GM19035 (cell line): ENCODE results near the gene ADAM12.

ENCODE experiments used
- ATAC-seq: cut with Tn5 transposase; IDR thresholded peaks from one replicate; pipeline ENCODE4 v1.9.1; 2021; ENCODE audit not compliant: unreplicated experiment

Gene ADAM12

DNA sequence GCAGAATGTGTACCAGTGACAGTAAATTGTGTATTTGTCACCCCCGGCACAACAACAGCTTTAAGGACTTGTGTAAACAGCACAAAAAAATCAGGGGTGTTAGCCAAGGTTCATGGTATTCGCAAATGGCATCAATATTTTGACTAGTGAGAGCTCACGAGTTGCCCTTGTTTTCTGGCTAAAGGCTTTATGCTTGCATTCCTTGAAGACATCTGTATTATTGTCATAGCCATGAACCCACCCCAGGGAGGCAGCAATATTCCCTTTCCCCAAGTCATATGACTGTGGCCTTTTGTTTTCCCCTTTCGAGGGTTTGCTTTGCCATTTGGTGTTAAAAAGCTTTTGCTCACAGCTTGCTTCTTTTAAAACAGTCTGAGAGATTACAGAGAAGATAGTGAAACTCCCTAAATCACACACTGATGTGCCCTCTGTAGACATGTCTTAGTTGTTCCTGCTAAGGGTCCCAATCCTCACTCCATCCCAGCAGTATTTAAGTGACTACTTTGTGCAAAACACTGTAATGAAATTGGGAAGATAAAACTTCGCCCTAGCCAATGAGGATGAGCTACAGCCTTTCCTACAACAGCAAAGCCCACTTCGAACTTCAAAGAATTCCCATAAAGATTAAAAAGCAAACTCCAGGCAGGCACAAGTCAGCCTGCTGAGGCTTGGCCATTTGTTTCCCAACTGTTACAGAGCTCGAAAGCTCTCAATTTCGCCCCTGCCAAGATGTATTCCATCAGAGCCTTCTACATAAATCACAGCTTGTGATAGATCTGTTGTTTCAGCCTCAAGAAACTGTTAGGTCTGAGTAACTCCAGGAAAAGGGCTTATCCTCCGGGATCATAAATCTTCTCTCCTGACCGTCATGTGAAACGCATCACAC lies 172.3 kb downstream of the ADAM12 start:
- no peak for ATAC-seq

DNA sequence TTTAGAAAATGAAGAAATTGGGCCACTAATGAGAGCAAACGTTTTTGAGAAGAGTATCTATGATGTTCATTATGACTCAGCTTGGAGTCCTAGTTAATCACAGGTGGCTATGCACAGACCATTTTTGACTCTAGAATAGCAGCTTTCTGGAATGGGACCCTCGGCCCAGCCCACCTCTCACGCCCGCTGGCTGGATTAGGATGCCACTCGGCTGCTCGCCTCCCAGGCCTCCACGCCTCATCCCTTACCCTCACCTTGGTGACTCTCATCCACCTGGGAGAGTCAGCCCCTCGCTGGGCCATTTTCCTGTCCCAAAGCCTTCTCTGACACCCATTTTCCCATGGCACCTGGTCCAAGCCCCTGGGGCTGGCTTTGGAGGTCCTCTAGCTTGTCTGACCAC lies 173.6 kb downstream of the ADAM12 start:
- no peak for ATAC-seq

DNA sequence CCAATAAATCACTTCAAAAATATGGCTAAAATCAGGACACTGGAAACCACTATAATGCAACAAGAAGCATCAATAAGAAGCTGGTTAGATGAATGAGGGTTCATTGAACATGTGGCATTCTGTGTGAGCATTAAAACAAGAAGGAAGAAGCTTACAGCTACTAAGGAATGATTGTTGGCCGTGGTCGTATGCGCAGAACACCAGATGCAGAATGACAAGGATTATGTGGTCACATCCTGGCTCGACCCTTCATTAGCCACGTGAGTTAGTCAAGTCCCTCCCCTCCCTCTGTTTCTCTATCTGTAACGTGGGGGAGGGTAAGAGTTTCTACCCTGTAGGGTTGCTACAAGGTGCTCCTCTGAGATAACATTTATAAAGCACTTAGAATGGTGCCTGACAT lies 174.3 kb downstream of the ADAM12 start:
- no peak for ATAC-seq

DNA sequence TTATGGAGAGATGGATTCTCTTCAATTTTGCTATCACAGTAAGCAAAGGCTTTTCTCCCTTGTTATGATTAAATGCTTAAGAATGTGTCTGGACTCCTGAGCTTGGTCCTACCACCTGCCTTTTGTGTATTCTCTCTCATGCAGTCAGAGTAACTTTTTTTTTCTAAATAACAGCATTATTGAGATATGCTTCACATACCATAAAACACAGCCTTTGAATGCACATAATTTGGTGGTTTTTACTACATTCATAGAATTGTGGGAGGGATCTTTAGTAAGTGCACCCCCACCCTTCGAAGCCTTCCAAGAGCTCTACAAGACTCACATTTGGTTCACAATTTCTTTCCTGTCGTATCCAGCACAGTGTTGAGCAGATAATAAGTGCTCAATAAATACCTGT lies 175.5 kb downstream of the ADAM12 start:
- ATAC-seq: no peak

DNA sequence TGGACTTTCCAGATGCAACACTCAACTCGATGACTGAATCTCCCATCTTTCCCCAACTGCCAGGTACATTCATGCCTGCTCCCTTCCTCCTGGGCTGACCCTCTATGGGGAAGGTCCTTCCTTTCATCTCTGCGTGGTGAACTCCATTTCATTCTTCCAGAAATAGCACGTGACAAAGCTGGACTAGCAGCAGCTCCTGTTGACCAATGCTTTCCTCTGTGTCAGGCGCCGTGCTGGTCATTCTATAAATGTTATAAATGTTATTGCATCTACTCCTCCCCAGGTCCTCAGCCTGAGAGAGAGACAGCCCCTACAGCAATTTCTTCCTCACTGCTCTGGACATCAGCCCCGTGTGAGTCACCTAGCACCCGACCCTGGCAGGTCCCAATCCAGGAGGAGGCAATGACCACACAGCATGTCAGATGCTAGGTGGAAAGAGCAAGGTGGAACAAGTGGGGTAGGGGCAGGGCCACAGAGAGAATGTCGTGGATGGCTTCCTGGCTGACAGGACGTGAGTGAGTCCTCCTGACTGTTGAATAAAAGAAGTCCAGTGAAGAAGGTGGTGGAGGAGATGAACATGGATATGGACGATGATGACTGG lies 178.1 kb downstream of the ADAM12 start:
- ATAC-seq: no peak

DNA sequence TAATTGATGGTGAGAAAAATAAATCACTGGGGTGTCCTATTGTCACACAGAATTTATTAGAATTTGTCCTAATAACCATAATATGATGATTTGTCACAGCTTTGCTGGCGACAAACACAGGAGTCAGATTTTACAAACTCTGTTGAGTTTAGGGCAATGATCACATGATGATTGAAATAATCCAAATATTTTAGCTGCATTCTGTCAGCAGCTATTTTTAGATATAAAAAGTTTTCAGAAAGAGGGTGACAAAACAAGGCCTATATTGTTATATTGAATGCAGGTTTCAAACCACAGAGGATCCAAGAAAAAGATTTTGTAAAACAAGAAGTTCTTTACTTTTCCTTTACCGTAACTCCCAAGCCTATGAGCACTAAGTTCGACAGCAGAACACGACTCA lies 178.8 kb downstream of the ADAM12 start:
- ATAC-seq: no peak

DNA sequence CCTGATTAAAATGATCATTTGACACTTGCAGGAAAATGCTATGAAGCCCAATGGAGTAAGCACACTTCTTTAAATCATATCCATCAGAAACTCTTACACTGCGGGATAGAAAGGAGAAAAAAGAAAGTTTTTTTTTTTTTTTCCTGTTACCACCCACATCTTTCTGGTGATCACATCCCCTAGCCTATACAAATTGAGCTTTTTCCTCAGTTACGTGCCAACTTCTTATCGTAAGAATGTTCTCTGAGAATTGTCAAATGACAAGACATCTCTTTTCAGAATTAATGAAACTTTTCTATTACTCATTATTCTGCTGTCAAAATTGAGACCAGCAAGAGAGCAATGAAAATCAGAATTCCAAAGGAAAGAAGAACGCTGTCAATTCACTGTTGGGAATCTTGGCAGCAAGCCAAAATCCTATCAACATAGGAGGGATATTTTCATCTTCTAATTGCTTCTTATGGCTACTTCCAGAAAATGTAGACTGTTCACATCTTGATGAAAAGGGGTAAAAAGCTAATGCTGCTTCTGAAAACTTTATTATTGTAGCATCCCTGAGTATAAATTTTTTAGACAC lies 179.5 kb downstream of the ADAM12 start:
- ATAC-seq: no peak

DNA sequence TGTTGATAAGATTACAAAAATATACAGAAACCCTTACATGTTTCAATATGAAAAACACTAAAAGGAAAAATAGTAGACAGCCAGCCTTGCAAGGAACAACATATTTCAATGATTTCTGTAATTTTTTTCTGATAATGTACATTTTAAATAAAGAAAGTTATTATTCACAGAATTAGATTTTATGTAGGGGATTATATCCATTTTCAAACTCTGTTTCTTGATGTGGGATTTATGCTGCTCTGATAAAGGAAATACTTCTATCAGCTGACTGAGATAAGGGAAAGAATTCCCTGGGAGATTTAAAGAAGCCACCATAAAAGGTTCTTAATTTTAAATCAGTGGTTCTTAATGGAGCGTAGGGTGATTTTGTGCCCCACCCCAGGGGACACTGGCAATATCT lies 180.4 kb downstream of the ADAM12 start:
- ATAC-seq: no peak

DNA sequence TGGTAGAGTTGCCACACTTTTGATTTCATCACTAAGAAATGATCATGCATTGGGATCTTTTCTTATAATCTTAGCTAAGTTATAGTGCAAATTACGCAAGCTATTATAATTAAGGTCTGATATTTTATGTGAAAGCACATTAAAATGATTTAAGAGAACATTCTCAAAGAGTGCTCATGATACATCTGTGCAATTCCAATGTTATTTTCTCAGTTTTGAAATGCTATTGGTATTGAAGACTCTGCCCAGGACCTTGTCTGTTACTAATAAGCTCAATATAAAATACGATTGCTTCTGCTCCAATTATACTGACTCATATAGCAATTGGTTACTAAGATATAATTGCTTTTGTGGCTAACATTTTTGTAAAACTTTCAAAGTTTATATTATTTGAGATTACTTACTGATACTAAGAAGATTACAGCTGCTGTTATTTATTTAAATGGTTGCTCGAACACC lies 180.9 kb downstream of the ADAM12 start:
- ATAC-seq: no peak

DNA sequence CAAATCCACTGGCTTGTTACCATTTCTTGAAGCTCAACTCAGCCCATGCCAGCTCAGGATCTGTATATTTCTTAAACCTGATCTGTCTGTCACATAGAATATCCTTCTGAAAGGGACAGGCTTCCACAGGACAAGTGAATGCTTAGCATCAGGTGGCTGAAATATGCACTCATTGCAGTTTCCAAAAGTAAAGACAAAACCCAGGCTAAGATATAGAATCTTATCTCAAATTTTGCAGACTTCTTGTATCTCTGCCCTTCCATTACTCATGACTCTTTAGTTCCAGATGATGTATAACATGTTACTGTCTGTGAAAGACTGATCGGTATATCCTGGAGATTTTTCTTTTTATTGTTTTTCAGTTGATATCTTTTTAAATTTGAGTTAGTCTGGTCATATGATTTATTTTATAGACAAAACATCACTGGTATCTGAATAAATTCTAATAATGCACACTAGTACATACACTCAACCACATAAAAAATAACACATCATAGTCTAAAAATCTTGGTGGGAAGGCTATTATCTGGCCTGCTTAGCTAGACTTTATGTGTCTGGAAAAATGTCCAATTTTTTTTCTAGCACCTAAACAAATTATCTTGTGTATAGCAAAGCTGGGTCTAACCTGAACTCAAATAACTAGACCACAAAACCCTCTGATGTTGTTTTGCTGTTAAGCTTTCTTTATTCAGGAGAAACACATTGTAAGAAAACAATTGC lies 182.6 kb downstream of the ADAM12 start:
- ATAC-seq: no peak

DNA sequence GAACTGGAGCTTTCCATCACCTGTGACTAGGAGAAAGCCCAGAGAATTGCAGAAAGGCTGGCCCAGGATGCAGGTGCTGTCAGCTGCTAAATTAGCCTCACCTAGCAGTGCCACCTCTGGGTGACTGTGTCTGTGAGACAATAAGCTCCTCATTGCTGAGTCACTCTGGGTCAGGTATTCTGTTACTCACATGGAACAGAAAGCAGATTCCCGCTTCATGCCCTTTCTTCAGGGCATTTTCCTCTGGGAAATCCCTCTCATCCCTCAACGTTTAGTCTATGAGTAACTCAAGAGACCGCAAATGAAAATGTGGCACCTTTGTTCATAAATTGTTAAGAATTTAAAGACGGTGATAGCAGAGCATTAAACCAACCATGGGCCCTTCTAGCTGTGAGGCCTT lies 184.0 kb downstream of the ADAM12 start:
- no peak for ATAC-seq

DNA sequence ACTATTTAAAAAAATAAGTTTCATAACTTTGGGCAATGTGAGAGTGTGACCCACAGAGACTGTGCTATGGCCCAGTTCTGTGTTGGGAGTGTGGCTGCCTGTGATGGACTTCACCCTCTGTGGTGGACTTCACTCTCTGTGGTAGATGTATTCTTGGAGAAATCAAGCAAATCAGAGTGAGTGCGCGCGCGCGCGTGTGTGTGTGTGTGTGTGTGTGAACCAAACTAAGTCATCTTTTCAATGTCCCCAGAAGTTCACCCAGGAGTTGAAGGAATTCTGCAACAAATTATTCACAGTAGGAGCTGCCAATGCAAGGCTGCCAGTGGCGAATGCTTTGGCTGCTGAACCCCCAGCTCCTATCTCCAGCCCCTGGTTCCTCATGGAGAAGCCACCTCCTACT lies 184.5 kb downstream of the ADAM12 start:
- ATAC-seq: no peak

DNA sequence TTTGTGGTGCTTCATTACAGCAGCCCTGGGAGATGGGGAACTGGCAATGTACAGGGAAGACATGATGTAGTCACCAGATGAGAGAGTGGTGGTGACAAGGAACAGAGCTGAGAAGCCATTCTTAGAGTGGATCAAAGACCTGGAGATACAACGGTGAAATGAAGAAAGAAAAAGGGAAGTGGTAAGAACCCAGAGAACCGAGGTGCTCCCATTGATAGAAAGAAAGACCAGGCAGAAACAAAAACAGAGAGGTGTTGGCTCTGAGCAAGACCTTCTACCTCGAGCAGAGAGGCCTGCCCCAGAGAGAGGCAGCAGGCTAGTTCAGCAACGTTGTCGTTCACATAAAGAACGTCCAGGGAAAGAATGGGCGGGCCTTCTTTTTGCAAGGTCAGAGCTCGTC lies 186.7 kb downstream of the ADAM12 start:
- no peak for ATAC-seq

DNA sequence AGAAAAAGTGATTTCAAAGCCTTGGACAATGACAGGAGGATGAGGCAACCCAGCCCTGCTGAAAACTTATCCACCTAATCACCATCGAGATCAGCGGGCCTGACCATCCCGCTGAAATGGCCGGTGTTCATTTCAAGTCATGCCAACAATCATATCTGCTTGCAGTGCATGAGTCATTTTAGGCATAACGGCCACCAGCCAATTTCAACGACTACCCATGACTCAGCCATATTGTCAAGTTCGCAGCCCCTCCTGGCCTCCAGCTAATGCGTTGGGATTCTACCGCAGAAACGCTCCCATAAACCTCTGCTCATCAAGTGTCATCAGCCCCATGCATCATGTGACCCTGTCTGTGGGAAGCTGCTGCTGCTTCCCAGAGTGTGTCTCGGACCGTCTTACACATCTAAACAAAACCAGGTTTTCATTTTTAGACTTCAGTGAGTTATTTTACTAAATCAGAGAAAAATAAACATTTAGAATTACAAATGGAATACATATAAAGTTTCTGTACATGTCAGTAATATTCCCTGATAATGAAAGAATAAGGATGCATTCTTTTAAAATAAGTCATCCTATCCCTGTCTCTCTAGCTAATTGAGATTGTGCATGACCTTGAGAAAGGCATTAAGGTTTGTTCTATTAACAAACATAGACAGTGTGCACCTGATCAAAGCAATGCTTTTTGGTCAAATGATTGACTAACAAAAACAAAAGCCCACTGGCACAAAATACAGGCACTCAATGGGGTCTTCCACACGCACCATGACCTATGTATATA lies 188.9 kb downstream of the ADAM12 start:
- ATAC-seq: no peak

DNA sequence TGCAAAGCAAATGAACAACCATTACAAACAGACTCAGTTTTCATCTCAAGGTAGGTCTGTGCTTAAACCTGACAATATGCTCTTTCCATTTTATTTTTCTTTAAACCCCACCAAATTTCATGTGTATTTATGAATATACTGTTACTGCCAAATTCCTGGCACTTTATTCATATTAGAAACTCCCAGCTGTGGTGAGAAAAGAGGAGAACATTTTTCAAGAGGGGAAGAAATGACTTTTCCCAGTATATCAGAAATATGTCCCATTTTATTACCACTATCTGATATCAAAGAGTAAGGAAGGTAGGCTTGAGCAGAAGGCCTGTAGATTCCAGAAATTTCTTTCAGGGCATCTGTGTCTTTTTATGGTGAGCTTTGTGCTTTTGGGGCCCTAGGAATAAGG lies 189.6 kb downstream of the ADAM12 start:
- no peak for ATAC-seq

DNA sequence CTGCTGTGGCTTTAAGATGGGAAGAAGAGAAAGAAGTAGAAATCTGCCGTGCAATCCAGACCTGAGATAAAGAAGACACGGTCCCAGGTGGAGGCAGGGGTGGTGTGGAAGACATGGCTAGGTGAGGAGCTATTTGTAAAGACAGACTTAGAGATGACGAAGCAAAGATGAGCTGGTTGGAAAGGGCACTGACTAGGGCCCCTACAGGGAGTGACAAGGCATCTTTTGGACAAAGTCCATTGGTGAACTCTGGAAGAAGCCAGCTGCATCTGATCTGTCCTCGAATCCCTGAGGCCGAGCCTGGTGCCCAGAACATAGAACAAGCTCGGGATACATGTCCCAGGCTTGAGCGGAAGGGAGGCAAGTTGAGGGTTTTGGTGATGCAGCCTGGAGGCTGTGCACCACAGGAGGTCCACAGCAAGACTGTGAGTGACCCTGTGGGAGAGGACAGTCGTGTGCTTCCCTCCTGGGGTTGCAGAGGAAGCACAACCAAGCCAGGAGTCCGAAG lies 191.2 kb downstream of the ADAM12 start:
- no peak for ATAC-seq

DNA sequence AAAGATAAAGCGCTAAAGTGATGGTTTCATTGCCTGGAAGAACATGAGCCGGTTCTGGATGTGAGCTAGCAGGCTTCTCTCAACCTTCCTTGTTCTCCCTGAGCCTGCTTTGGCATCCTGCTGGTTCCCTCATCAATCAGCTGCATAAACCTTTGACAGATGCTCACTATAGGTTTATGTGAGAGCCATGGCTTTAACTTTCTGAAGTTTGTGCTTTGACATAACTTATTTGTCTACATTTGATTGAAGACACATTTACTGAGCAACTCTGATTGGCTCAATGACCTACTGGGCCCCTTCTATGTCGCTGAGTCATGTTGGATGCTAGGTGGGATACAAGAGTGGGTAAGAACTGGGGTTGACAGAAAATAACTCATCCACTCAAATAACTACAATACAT lies 192.0 kb downstream of the ADAM12 start:
- no peak for ATAC-seq

DNA sequence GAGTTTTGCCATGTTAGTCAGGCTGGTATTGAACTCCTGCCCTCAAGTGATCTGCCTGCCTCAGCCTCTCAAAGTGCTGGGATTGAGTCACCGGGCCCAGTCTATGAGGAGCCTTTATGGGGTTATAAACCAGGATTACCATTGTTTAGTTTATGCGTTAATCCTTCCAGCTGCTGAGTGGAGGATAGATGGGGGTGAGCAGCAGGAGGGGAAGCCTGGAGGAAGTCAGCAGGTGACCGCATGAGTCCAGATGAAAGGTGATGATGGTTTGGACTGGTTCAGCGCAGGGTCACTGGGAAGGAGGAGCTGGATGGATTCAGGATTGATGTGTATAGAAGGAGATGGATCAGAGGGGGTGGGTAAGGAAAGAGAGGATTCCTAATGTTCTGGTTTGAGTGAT lies 197.1 kb downstream of the ADAM12 start:
- no peak for ATAC-seq

DNA sequence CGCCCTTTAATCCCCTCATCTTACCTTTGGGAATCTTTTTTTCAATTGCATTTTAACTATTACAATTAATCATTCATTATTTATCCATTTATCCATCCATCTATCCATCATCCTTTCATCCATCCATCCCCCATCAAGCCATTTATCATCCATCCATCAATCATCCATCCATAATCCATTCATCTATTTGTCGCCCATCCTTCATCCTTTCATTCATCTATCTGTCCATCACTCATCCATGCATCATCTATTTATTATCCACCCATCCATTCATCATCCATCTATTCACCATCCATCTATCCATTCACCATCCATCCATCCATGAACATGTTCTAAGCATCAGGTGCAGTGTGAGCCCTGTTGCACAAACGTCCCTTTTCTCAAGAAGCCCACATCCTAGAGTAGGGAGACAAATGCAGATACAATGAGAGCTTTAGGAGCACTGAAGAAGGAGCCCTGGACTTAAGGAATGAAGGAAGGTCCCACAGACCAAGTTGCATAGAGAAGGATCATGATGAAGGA lies 199.5 kb downstream of the ADAM12 start:
- ATAC-seq: no peak

DNA sequence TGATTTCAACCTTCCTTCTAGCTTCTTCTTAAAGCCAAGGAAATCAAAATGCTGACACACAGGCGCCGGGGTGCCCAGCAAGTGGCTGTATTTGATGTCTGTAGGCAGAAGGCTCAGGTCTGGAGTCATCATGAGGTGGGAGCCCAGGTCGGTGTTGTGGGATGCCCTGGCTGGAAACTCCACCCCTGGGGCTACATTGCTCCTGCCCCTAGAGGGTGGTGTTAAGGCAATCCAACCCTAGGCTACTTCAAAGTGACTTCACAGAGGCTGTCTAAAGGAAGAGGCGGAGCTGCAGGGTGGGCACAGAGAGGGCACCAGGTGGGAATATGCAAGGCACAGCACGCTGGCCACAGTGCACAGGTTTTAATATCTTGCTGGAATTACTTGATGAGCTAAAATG lies 200.9 kb downstream of the ADAM12 start:
- ATAC-seq: no peak
